ENCODE measurements around the gene EYA3.

EYA3 gene

GRCh38 chr1:27938488-27938887, 149.9 kb downstream of the EYA3 start:
- no peak for TF ChIP-seq CTCF (IDR thresholded peaks at IDR 0.05)

GRCh38 chr1:27937524-27937836, 150.9 kb downstream of the EYA3 start:
- no peak for TF ChIP-seq CTCF (IDR thresholded peaks at IDR 0.05)

GRCh38 chr1:27936370-27936769, 152.0 kb downstream of the EYA3 start:
- TF ChIP-seq CTCF (IDR thresholded peaks at IDR 0.05): no peak

- no peak for TF ChIP-seq CTCF (IDR thresholded peaks at IDR 0.05)
These were observed 152.7 kb downstream of the EYA3 start for GRCh38 chr1:27935721-27936120.

- no peak for TF ChIP-seq CTCF (IDR thresholded peaks at IDR 0.05)
These were observed 153.4 kb downstream of the EYA3 start, which contains the start of gene SMPDL3B for GRCh38 chr1:27934818-27935549. Gene SMPDL3B, plus strand, starts transcription at chr1:27935000. Its CDS starts 184 bp downstream, at chr1:27935184.

- no peak for TF ChIP-seq CTCF (IDR thresholded peaks at IDR 0.05)
These were observed 156.7 kb downstream of the EYA3 start for GRCh38 chr1:27931759-27932158.

GRCh38 chr1:27931184-27931583, 157.2 kb downstream of the EYA3 start:
- TF ChIP-seq CTCF (IDR thresholded peaks at IDR 0.05): no peak
